GM21390 (cell line): Measurements from ENCODE around the gene DYTN.
A peak's percentile ranks its signal among the peaks of the same experiment; 100 is the strongest.
"Not testable (repeated sequence)": the region's sequence is repeated elsewhere in the genome, so short reads cannot be mapped to it uniquely, and the experiment has no call there.

Experiments
- ATAC-seq: cut with Tn5 transposase; IDR thresholded peaks from one replicate; pipeline ENCODE4 v1.9.1; 2021; ENCODE audit not compliant: unreplicated experiment

DYTN gene

GRCh38 chr2:206718296-206718695, at the start of gene DYTN:
DYTN (minus strand) TSS chr2:206718396; CDS start chr2:206718279, 117 bp downstream.
- ATAC-seq, result peak; percentile 40

- ATAC-seq, result no peak
Measured at GRCh38 chr2:206766057-206766930, 48.1 kb upstream of the DYTN start.

- peak; percentile 94 for ATAC-seq
Measured at GRCh38 chr2:206765242-206766056, 47.3 kb upstream of the DYTN start, which contains the start of the genes FASTKD2 and MDH1B. FASTKD2 (plus strand) TSS chr2:206765606; CDS start chr2:206766694, 1,088 bp downstream. MDH1B (minus strand) TSS chr2:206765328; CDS start chr2:206765271, 57 bp downstream.

GRCh38 chr2:206764673-206765241, 46.6 kb upstream of the DYTN start:
- peak; percentile 36 for ATAC-seq

- no peak for ATAC-seq
Measured at GRCh38 chr2:206756816-206757215, 38.6 kb upstream of the DYTN start.

- no peak for ATAC-seq
Measured at GRCh38 chr2:206740800-206741199, 22.6 kb upstream of the DYTN start.

GRCh38 chr2:206739271-206739670, 21.1 kb upstream of the DYTN start:
- ATAC-seq, result no peak

GRCh38 chr2:206736935-206737334, 18.7 kb upstream of the DYTN start:
- no peak for ATAC-seq

GRCh38 chr2:206733341-206733740, 15.1 kb upstream of the DYTN start:
- ATAC-seq, result no peak

- ATAC-seq, result no peak
Measured at GRCh38 chr2:206728277-206729199, 10.3 kb upstream of the DYTN start.

GRCh38 chr2:206727287-206727686, 9.1 kb upstream of the DYTN start:
- no peak for ATAC-seq

- no peak for ATAC-seq
Measured at GRCh38 chr2:206723288-206723687, 5.1 kb upstream of the DYTN start.

- ATAC-seq, result peak; percentile 81
Measured at GRCh38 chr2:206721256-206721920, 3.2 kb upstream of the DYTN start.

GRCh38 chr2:206716623-206717022, 1.6 kb downstream of the DYTN start:
- ATAC-seq, result no peak

- ATAC-seq, result not testable (repeated sequence)
Measured at GRCh38 chr2:206715183-206715582, 3.0 kb downstream of the DYTN start.

- peak; percentile 59 for ATAC-seq
Measured at GRCh38 chr2:206713746-206714145, 4.5 kb downstream of the DYTN start.

GRCh38 chr2:206708286-206708685, 9.9 kb downstream of the DYTN start:
- no peak for ATAC-seq

GRCh38 chr2:206707164-206707701, 11.0 kb downstream of the DYTN start:
- ATAC-seq, result no peak

GRCh38 chr2:206701952-206702605, 16.1 kb downstream of the DYTN start:
- no peak for ATAC-seq
